Ishikawa (cell line): Measurements from ENCODE around the gene ZBTB20.

Source experiments
- CEBPB ChIP-seq: IDR thresholded peaks from 2 replicates; pipeline ENCODE4 v1.6.1; 2012
- CREB1 ChIP-seq: IDR thresholded peaks from 2 replicates; pipeline ENCODE4 v1.6.1; 2012; ENCODE audit warnings: low read depth
- EGR1 ChIP-seq: IDR thresholded peaks from 2 replicates; pipeline ENCODE4 v1.6.1; 2012
- EP300 ChIP-seq: IDR thresholded peaks from 2 replicates; pipeline ENCODE4 v1.6.1; 2012; ENCODE audit warnings: borderline replicate concordance
- MAX ChIP-seq: IDR thresholded peaks from 2 replicates; pipeline ENCODE4 v1.6.1; 2012
- REST ChIP-seq: IDR thresholded peaks from 2 replicates; pipeline ENCODE4 v1.6.1; 2012; ENCODE audit warnings: low read depth, mild to moderate bottlenecking
- TAF1 ChIP-seq: IDR thresholded peaks from 2 replicates; pipeline ENCODE4 v1.6.1; 2012; ENCODE audit warnings: low read depth, mild to moderate bottlenecking
- TCF12 ChIP-seq: IDR thresholded peaks from 2 replicates; pipeline ENCODE4 v1.6.1; 2012; ENCODE audit warnings: low read depth
- TEAD4 ChIP-seq: IDR thresholded peaks from 2 replicates; pipeline ENCODE4 v1.6.1; 2012
- USF1 ChIP-seq: IDR thresholded peaks from 2 replicates; pipeline ENCODE4 v1.6.1; 2012
- YY1 ChIP-seq: IDR thresholded peaks from 2 replicates; pipeline ENCODE4 v1.6.1; 2012; ENCODE audit warnings: low read depth
- ZBTB7A ChIP-seq: IDR thresholded peaks from 2 replicates; pipeline ENCODE4 v1.6.1; 2012; ENCODE audit warnings: low read depth

- TF ChIP-seq MAX (no peak), TAF1 (no peak), ZBTB7A (no peak), TCF12 (no peak), CEBPB (no peak), TEAD4 (no peak), EGR1 (no peak), USF1 (no peak), CREB1 (no peak), REST (no peak), EP300 (no peak), YY1 (no peak)
Measured at GRCh38 chr3:114758831-114759699, 388.0 kb downstream of the ZBTB20 start.
